Parathyroid adenoma (tissue), 2 donors: ENCODE data around the gene HIGD1A.
A peak's percentile ranks its signal among the peaks of the same experiment; 100 is the strongest.

Experiments used
- H2AFZ ChIP-seq: fragments of 300-600 bp; sonication (generic); one replicate; pipeline ENCODE4 v1.7.0; 2017; ENCODE audit warnings: antibody characterized with exemption, mild to moderate bottlenecking
- H3K27ac ChIP-seq: fragments of 300-600 bp; sonication (generic); one replicate; pipeline ENCODE4 v1.7.0; 2017
- H3K27me3 ChIP-seq: fragments of 300-600 bp; sonication (generic); one replicate; pipeline ENCODE4 v1.7.0; 2017; ENCODE audit warnings: low read length; ENCODE audit not compliant: control insufficient read depth, insufficient read depth
- H3K36me3 ChIP-seq: fragments of 300-600 bp; sonication (generic); one replicate; pipeline ENCODE4 v1.7.0; 2017; ENCODE audit warnings: low read length; ENCODE audit not compliant: control insufficient read depth, insufficient read depth
- H3K4me1 ChIP-seq: fragments of 300-600 bp; sonication (generic); one replicate; pipeline ENCODE4 v1.7.0; 2017; ENCODE audit warnings: control low read depth
- H3K4me2 ChIP-seq: fragments of 300-600 bp; sonication (generic); one replicate; pipeline ENCODE4 v1.7.0; 2017; ENCODE audit warnings: low read length
- H3K4me3 ChIP-seq: fragments of 300-600 bp; sonication (generic); one replicate; pipeline ENCODE4 v1.7.0; 2017; ENCODE audit warnings: low read depth, low read length
- H3K79me2 ChIP-seq: fragments of 300-600 bp; sonication (generic); one replicate; pipeline ENCODE4 v1.7.0; 2017; ENCODE audit warnings: control low read depth
- H3K9ac ChIP-seq: fragments of 300-600 bp; sonication (generic); one replicate; pipeline ENCODE4 v1.7.0; 2017; ENCODE audit warnings: mild to moderate bottlenecking
- H3K9me3 ChIP-seq: fragments of 300-600 bp; sonication (generic); one replicate; pipeline ENCODE4 v1.7.0; 2017; ENCODE audit warnings: low read length; ENCODE audit not compliant: control insufficient read depth
- TF ChIP-seq, protein P1 (sequence below): fragments of 300-600 bp; sonication (generic); IDR thresholded peaks from one replicate; pipeline ENCODE4 v1.7.0; 2017; ENCODE audit warnings: antibody characterized with exemption, mild to moderate bottlenecking
- donor health status: primary hyperparathyroidism.

Gene HIGD1A

DNA sequence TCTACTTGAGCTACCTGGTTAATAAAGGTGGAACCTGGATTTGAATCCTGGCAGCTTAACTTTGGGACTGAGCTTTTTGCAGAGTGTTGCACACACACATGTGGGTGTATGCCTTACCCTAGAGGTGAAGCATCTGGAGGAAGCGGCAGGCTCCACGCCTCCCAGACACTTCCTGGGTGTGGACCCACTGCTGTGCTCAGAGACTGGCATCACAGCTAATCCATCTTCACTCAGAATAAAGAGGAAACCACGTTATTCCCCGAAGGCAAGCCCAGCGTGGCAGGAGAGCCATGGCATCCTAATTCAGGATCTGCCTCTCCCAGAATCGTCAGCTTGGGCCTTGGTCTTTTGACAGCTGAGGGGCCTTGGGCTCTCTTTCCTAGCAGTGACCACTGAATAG, 56.7 kb downstream of the HIGD1A start:
- Histone ChIP-seq H3K27me3 (no peaks in the 10 kb centered on the region), H2AFZ (no peak overlapping the region), H3K4me1 (peaks cover 18% of the 10 kb centered on the region), H3K79me2 (no peaks in the 10 kb centered on the region), H3K9me3 (no peaks in the 10 kb centered on the region), H3K27ac (no peak overlapping the region), H3K9ac (no peak overlapping the region), H3K4me2 (no peak overlapping the region), H3K36me3 (no peaks in the 10 kb centered on the region), H3K4me3 (no peak overlapping the region)
- TF ChIP-seq, protein P1, sequence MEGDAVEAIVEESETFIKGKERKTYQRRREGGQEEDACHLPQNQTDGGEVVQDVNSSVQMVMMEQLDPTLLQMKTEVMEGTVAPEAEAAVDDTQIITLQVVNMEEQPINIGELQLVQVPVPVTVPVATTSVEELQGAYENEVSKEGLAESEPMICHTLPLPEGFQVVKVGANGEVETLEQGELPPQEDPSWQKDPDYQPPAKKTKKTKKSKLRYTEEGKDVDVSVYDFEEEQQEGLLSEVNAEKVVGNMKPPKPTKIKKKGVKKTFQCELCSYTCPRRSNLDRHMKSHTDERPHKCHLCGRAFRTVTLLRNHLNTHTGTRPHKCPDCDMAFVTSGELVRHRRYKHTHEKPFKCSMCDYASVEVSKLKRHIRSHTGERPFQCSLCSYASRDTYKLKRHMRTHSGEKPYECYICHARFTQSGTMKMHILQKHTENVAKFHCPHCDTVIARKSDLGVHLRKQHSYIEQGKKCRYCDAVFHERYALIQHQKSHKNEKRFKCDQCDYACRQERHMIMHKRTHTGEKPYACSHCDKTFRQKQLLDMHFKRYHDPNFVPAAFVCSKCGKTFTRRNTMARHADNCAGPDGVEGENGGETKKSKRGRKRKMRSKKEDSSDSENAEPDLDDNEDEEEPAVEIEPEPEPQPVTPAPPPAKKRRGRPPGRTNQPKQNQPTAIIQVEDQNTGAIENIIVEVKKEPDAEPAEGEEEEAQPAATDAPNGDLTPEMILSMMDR, result no peak

DNA sequence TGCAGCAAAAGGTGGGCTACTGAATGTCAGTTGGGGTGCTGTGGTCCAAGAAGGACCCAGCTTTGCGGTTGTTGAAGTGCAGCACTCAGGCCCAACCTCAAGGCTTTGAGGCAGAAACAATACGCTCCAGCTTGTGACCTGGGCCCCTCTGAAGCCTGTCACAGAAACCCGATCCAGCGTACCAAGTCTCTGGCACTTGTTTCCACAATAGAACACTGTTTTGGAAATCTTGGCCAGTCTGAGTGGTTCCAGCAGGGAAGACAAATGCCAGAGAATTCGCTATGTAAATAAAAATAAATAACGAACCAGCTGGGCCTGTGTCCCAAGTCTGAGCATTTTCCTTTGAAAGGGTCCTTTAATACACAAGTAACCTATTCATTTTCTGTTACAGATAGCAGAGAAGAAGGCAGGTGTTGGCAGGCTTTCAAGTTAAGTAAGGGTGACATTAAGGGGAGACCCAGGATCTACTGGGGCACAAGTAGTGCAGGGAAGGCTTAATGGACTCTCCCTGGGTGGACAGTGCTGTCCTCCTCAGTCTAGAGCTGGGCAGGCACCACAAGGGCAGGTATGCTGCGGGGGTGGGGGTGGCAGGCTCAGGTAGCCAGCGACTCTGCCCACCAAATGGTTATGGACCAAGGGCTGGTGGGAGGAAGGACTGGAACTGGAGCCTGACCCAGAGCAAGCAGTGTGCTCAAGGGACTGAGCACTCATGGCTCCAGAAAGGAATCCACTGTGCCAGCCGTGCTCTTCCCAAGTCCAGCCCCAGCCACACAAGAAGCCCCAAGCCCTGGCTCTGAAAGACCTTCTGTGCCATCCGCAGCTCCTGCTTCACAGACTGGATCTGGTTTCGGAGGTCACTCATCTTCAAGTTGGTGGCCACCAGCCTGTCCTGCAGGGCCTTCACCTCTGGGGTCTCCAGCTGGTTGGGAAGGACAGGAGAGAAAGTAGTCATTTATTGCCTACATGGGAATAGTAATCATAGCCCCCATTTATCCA, 57.5 kb downstream of the HIGD1A start:
- Histone ChIP-seq H3K27me3 (no peaks in the 10 kb centered on the region), H3K4me3 (no peak overlapping the region), H3K4me1 (peaks cover 18% of the 10 kb centered on the region), H3K27ac (peak overlapping the region; percentile 96), H3K9ac (no peak overlapping the region), H3K9me3 (no peaks in the 10 kb centered on the region), H3K36me3 (no peaks in the 10 kb centered on the region), H3K4me2 (no peak overlapping the region), H3K79me2 (no peaks in the 10 kb centered on the region), H2AFZ (peak overlapping the region; percentile 50)
- TF ChIP-seq, protein P1, result no peak

DNA sequence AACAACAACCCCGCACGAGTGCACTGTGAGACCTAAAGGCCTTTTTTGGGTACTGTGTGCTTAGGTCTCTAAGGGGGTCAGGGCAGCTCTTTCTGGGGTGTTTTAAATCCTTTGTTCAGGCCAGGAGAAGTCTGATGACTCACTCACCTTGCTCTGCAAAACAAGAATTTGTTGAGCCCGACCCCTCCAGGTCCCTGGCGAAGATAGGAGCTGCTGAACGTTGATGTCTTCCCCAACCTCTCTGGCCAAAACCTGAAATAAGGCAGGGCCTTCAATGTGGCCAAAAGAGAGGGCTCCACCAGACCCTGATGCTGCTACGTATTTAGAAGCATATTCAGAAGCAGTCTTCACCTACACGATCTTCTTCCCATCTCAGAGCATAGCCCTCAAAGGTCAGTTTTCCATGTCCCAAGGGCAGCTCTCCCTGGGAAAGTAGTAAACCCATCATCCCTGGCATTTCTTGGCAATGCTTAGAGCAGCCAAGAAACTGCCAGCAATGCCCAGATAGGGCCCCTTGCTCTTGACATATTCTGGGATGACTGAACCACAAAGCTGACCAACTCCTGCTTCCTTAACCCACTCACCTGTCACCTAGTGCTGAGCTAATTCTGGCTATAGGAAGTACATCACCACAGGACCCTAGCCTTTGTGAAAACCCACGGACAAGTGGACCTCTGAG, 58.4 kb downstream of the HIGD1A start:
- H3K9ac ChIP-seq, result no peak overlapping the region
- H3K27me3 ChIP-seq, result no peaks in the 10 kb centered on the region
- no peak overlapping the region for H3K4me3 ChIP-seq
- H3K9me3 ChIP-seq, result no peaks in the 10 kb centered on the region
- peaks cover 18% of the 10 kb centered on the region for H3K4me1 ChIP-seq
- TF ChIP-seq, protein P1, result no peak
- peak overlapping the region; percentile 50 for H2AFZ ChIP-seq
- no peaks in the 10 kb centered on the region for H3K36me3 ChIP-seq
- no peak overlapping the region for H3K4me2 ChIP-seq
- no peaks in the 10 kb centered on the region for H3K79me2 ChIP-seq
- H3K27ac ChIP-seq, result peak overlapping the region; percentile 96

DNA sequence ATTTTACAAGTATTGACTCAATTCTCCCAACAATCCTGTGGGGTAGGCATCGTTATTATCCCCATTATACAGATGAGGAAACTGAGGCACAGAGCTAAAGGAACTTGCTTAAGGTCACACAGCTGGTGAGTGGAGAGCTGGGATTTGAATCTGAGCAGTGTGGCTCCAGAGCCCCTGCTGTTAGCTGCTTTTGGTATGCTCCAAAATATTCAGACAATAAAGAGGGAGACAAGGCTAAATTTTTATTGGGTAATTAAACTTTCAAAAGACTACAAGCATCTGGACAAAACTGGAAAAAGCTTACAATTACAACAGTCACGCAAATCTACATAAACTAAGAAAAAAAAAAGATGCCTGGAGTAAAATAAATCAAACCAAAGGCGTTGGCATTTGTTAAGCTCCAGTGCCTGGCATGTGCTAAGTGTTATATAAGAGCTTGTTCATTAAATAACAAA, 59.0 kb downstream of the HIGD1A start:
- TF ChIP-seq, protein P1, result no peak
- H3K4me1 ChIP-seq, result peaks cover 18% of the 10 kb centered on the region
- peak overlapping the region; percentile 96 for H3K27ac ChIP-seq
- H3K4me3 ChIP-seq, result no peak overlapping the region
- H2AFZ ChIP-seq, result no peak overlapping the region
- H3K4me2 ChIP-seq, result no peak overlapping the region
- no peaks in the 10 kb centered on the region for H3K79me2 ChIP-seq
- no peaks in the 10 kb centered on the region for H3K9me3 ChIP-seq
- H3K36me3 ChIP-seq, result no peaks in the 10 kb centered on the region
- H3K27me3 ChIP-seq, result no peaks in the 10 kb centered on the region
- no peak overlapping the region for H3K9ac ChIP-seq
